Progenitor cell of endocrine pancreas (in vitro differentiated cells): ENCODE data around the gene RAB3IL1. TPM values are rescaled to one million over a fixed set of nuclear protein-coding genes. Genes with fewer than 3 reads are reported as not detected.

Experiments used
- DNase-seq: peaks from one replicate; pipeline ENCODE4 v3.0.0; 2021; ENCODE audit warnings: low spot score; ENCODE audit not compliant: unreplicated experiment
- H3K27ac Mint-ChIP-seq: 2 replicates; pipeline ENCODE4 v1.8.0; 2021; ENCODE audit warnings: mild to moderate bottlenecking, moderate library complexity, mixed read lengths
- H3K27me3 Mint-ChIP-seq: 2 replicates; pipeline ENCODE4 v1.8.0; 2021; ENCODE audit warnings: mixed read lengths
- H3K36me3 Mint-ChIP-seq: 2 replicates; pipeline ENCODE4 v1.8.0; 2022; ENCODE audit warnings: mixed read lengths; ENCODE audit not compliant: insufficient read depth
- H3K4me1 Mint-ChIP-seq: 2 replicates; pipeline ENCODE4 v1.8.0; 2021; ENCODE audit warnings: low read depth, mixed read lengths
- H3K4me3 Mint-ChIP-seq: 2 replicates; pipeline ENCODE4 v1.8.0; 2021; ENCODE audit warnings: low read depth, mild to moderate bottlenecking, moderate library complexity, mixed read lengths
- H3K9me3 Mint-ChIP-seq: 2 replicates; pipeline ENCODE4 v1.8.0; 2021; ENCODE audit warnings: low read depth, mixed read lengths
- total RNA-seq: library from RNA; stranded (reverse); gene quantifications from 2 replicates; pipeline ENCODE4 v1.2.1, GENCODE V29; 2021
- TF ChIP-seq, protein P1 (sequence below): fragments of 200-600 bp; sonication (generic); IDR thresholded peaks from one replicate; pipeline ENCODE4 v1.5.0; 2021; ENCODE audit warnings: antibody characterized with exemption, mild to moderate bottlenecking; ENCODE audit not compliant: unreplicated experiment

RAB3IL1 gene
- total RNA-seq, 1 donor from 2014 or later: 0.53 TPM

- Mint-ChIP-seq H3K36me3 (no peaks in the 10 kb centered on the region), H3K4me1 (peaks cover 2% of the 10 kb centered on the region), H3K4me3 (no peak overlapping the region), H3K27me3 (peaks cover 3% of the 10 kb centered on the region), H3K9me3 (no peaks in the 10 kb centered on the region), H3K27ac (no peak overlapping the region)
- TF ChIP-seq, protein P1, sequence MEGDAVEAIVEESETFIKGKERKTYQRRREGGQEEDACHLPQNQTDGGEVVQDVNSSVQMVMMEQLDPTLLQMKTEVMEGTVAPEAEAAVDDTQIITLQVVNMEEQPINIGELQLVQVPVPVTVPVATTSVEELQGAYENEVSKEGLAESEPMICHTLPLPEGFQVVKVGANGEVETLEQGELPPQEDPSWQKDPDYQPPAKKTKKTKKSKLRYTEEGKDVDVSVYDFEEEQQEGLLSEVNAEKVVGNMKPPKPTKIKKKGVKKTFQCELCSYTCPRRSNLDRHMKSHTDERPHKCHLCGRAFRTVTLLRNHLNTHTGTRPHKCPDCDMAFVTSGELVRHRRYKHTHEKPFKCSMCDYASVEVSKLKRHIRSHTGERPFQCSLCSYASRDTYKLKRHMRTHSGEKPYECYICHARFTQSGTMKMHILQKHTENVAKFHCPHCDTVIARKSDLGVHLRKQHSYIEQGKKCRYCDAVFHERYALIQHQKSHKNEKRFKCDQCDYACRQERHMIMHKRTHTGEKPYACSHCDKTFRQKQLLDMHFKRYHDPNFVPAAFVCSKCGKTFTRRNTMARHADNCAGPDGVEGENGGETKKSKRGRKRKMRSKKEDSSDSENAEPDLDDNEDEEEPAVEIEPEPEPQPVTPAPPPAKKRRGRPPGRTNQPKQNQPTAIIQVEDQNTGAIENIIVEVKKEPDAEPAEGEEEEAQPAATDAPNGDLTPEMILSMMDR: no peak
- no peak for DNase-seq
Measured at GRCh38 chr11:61895046-61895717, 22.2 kb downstream of the RAB3IL1 start.

DNA sequence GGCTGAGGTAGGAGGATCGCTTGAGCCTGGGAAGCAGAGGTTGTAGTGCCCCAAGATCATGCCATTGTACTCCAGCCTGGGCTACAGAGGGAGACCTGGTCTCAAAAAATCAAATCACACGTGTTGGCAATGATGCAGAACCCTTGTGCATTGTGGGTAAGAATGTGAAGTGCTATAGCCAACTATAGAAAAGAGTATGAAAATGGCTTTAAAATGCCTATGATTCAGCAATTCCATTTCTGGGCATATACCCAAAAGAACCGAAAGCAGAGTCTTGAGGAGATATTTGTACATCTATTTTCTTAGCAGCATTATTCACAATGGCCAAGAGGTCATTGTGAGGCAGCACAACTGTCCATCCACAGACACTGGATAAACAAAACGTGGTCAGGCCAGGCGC is 23.4 kb downstream of the RAB3IL1 start:
- H3K27ac Mint-ChIP-seq: no peak overlapping the region
- H3K4me3 Mint-ChIP-seq: no peak overlapping the region
- H3K4me1 Mint-ChIP-seq: peaks cover 2% of the 10 kb centered on the region
- no peaks in the 10 kb centered on the region for H3K36me3 Mint-ChIP-seq
- peaks cover 3% of the 10 kb centered on the region for H3K27me3 Mint-ChIP-seq
- H3K9me3 Mint-ChIP-seq: no peaks in the 10 kb centered on the region
- TF ChIP-seq, protein P1: no peak
- no peak for DNase-seq

- Mint-ChIP-seq H3K36me3 (peaks cover 2% of the 10 kb centered on the region), H3K27ac (no peak overlapping the region), H3K4me1 (peaks cover 2% of the 10 kb centered on the region), H3K9me3 (no peaks in the 10 kb centered on the region), H3K4me3 (peak overlapping the region; percentile 70), H3K27me3 (peaks cover 7% of the 10 kb centered on the region)
- no peak for DNase-seq
- TF ChIP-seq, protein P1: no peak
Measured at GRCh38 chr11:61892085-61892370, 25.3 kb downstream of the RAB3IL1 start.

- Mint-ChIP-seq H3K36me3 (peaks cover 2% of the 10 kb centered on the region), H3K9me3 (no peaks in the 10 kb centered on the region), H3K27me3 (peaks cover 7% of the 10 kb centered on the region), H3K27ac (no peak within 1 kb of the TSS), H3K4me1 (peaks cover 2% of the 10 kb centered on the region), H3K4me3 (peak within 1 kb of the TSS; percentile 74)
- TF ChIP-seq, protein P1: no peak
- peak; percentile 79 for DNase-seq
Measured at GRCh38 chr11:61891331-61892084, 25.9 kb downstream of the RAB3IL1 start, which contains the start of gene FADS3. Gene FADS3 (minus strand): TSS chr11:61891545. CDS start chr11:61891381, 164 bp downstream.

DNA sequence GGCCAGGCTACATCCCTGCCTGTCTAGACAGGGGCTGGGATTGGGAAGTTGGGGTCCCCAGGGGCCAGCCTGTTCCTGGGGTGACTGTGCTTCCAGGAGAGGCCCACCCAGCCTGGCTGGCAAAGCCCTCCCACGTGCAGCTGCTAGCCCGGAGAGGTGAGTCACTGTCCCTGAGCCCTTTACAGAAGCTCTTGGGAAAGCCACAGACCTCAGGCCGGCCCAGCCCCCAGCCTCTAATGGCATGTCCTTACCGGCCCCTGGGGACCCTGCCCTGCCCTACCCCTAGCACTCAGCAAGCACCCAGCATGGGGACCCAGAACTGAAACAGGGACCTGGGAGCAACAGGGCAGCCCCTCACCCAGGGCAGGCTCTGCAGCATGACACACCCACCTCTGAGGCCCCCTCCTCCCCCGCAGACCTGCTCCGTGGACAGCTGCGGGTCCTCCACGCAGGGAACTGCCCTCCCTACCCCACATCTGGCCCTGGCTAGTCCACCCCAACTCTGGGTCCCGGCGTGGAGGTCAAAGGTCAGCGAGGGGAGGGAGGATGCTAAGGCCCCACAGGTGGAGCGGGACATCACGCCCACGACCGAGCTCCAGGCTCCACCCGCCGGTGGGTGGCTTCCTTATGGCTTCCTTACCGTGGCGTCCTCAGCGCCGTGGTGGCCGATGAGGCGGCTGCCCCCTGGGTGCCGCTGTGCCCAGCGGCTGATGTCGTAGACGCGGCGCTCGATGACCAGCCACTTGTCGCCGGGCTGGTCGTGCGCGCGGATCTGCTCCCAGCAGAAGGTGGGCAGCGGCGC is 26.6 kb downstream of the RAB3IL1 start:
- H3K27ac Mint-ChIP-seq: no peak overlapping the region
- H3K9me3 Mint-ChIP-seq: no peaks in the 10 kb centered on the region
- DNase-seq: peak; percentile 41
- H3K4me1 Mint-ChIP-seq: peaks cover 2% of the 10 kb centered on the region
- peak overlapping the region; percentile 74 for H3K4me3 Mint-ChIP-seq
- H3K36me3 Mint-ChIP-seq: peaks cover 2% of the 10 kb centered on the region
- TF ChIP-seq, protein P1: peak; percentile 33
- peaks cover 7% of the 10 kb centered on the region for H3K27me3 Mint-ChIP-seq
